Measurements from ENCODE around the gene AKAP8L.

AKAP8L gene

DNA sequence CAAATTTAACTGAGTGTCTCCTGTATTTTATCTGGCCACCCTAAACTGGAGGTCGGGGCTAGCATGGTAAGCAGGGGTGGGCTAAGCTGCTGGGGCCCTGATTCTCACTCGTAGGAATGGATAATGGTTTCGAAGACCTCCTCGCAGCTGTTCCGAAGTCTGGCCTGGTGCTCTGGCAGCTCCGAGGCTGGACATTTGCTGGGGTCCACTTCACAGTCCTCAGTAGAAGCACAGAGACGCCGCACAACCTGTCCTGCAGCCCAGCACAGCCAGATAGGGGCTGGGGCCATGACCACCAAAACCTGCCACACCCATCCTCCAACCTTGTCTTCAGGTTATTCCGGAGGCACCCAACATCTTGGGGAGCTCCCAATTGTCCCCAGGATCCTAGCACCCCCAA lies 37.2 kb upstream of the AKAP8L start:
- peaks cover 85% of the 10 kb centered on the region for H3K27me3 ChIP-seq (ENCODE audit: control insufficient read depth, insufficient read depth, low read length)
- H3K27ac ChIP-seq (ENCODE audit: low read depth, low read length): no peak overlapping the region

DNA sequence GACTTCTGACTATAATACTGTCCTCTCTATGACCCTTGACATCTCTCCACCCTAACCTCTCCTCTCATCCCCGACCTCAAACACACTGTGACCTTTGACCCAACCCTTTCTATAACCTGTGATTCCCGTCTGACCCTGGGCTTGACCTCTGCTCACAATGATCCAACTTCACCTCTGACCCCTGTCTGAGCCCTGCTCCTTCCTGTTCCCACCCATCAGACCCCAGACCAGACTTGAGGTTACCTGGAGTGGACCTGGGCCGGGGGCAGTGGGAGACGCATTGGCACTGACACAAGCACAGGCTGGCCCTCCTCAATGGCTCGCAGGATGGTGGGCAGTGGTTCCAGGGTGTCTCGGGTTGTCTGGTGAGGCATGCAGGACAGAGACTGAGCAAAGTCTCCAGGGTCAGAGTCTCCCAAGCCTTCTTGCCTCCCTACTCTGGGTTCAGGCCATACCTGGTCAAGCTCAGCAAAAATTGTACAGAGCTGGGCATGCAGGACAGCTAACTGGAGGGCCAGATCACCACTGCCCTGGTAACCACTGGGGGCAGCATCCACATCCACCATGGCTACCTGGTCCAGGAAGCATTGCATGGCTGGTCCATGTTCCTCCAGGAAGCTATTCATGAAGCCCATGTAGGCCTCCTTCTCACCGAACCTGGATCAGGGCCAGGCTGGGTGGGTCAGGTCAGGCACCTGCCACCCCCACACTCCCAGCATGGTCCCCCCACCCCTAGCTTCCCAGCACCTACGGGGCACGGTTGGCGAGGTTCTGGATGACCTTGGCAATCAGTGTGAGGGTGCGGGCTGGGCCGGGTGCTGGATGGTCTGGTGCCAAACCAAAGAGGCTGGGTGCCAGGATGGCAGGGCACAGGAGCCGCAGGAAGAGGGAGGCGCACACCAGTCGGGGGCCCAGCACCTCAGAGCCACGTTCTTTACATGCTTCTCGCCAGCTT lies 35.4 kb upstream of the AKAP8L start:
- Histone ChIP-seq H3K4me1 (ENCODE audit: control insufficient read depth, insufficient read depth, low read length) (peaks cover 19% of the 10 kb centered on the region), H3K27me3 (ENCODE audit: control insufficient read depth, insufficient read depth, low read length) (peaks cover 67% of the 10 kb centered on the region), H3K4me3 (ENCODE audit: low read depth, low read length) (no peak overlapping the region), H3K36me3 (ENCODE audit: control insufficient read depth, insufficient read depth, low read length) (no peaks in the 10 kb centered on the region), H3K9me3 (ENCODE audit: control insufficient read depth, insufficient read depth, low read depth, low read length) (no peaks in the 10 kb centered on the region), H3K27ac (ENCODE audit: low read depth, low read length) (no peak overlapping the region), H3K9ac (ENCODE audit: low read length) (no peak overlapping the region)

More for the DNA sequence above, 37.2 kb upstream of the AKAP8L start:
- Histone ChIP-seq H3K36me3 (ENCODE audit: control insufficient read depth, insufficient read depth, low read length) (no peaks in the 10 kb centered on the region), H3K9ac (ENCODE audit: low read length) (no peak overlapping the region), H3K9me3 (ENCODE audit: control insufficient read depth, insufficient read depth, low read depth, low read length) (no peaks in the 10 kb centered on the region), H3K4me3 (ENCODE audit: low read depth, low read length) (no peak overlapping the region), H3K4me1 (ENCODE audit: control insufficient read depth, insufficient read depth, low read length) (peaks cover 19% of the 10 kb centered on the region)

DNA sequence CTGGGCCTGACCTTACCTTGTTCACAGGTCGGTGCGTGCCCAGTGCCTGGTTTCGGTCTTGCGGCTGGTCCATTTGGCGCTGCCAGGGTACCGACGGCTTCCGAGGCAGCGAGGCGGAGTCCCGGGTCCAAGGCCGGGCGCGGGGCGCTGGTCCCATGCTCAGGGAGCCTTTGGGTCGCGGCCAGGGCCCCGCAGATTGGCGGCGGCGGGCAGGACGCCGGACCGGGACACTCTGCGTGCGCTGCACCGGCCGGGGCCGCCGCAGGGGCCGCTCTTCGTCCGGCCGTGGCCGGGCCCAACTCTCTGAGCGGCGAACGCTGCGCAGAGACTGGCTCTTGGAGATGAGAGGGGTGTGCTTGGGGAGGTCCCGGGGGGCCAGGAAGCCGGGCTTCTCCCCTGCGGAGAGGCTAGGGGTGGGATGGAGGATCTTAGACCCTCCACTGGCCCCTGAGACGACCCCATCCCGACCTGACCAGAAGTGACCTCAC lies 34.3 kb upstream of the AKAP8L start:
- Histone ChIP-seq H3K9me3 (ENCODE audit: control insufficient read depth, insufficient read depth, low read depth, low read length) (no peaks in the 10 kb centered on the region), H3K4me1 (ENCODE audit: control insufficient read depth, insufficient read depth, low read length) (peaks cover 23% of the 10 kb centered on the region), H3K27ac (ENCODE audit: low read depth, low read length) (no peak overlapping the region), H3K36me3 (ENCODE audit: control insufficient read depth, insufficient read depth, low read length) (no peaks in the 10 kb centered on the region), H3K4me3 (ENCODE audit: low read depth, low read length) (peak overlapping the region; percentile 66), H3K9ac (ENCODE audit: low read length) (peak overlapping the region; percentile 38), H3K27me3 (ENCODE audit: control insufficient read depth, insufficient read depth, low read length) (peaks cover 56% of the 10 kb centered on the region)

DNA sequence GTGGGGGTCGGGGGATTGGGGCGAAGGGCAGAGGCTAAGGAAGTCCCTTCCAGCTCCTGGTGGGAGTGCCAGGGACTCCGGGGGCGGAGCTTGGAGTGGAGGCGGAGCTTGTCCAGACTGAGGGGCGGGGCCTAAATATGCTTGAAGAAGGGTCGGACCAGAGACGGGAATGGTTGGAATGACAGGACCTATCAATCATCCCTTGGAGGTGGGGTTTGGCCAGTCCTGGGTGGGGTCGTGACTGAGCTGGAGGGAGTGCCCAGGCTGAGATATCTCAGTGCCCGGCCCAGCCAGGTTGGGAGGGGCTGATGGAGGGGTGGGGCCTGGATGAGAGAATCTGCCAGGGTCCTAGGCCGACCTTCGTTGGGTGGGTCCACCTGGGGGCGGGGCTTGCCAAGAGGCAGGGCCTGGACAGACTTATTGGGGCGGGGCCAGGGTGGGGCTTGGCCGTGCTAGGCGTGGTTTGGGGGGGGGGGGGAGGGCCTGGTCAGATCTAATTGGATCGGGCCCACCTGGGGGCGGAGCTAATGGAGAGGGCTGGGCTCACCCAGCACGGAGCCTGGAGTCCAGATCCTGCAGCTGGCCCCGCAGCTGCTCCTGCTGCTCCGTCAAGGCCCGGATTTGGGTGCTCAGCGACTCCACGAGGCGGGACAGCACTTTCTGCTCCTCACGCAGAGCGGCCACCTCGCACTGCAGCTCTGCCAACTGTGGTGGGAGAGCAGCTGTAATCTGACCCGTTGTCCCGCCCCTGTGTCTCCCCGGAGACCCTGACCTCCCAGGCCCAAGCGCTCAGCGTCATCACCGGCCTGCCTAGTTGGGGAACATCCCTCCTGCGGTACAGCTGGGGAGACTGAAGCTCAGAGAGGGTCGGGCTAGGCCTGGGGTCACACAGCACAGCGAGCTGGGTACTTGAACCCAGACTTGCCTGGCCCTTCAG lies 33.6 kb upstream of the AKAP8L start:
- Histone ChIP-seq H3K27ac (ENCODE audit: low read depth, low read length) (no peak overlapping the region), H3K36me3 (ENCODE audit: control insufficient read depth, insufficient read depth, low read length) (no peaks in the 10 kb centered on the region)

DNA sequence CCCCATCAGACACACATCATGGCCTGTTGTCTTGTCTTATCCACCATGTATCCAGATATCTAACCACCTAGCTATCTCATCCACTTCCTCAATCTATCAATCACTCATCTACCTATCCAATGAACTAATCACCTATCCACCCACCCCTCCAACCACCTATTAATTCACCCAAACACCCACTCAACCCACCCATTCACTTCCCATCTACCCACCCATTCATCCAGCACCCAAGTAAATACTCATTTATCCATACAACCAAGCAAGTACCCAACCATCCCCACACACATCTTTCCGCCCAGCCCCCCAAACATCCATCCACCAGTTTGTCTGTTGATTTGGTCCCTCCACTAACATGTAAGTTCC lies 31.7 kb upstream of the AKAP8L start:
- Histone ChIP-seq H3K27ac (ENCODE audit: low read depth, low read length) (no peak overlapping the region), H3K27me3 (ENCODE audit: control insufficient read depth, insufficient read depth, low read length) (peaks cover 30% of the 10 kb centered on the region), H3K9me3 (ENCODE audit: control insufficient read depth, insufficient read depth, low read depth, low read length) (no peaks in the 10 kb centered on the region), H3K36me3 (ENCODE audit: control insufficient read depth, insufficient read depth, low read length) (no peaks in the 10 kb centered on the region), H3K9ac (ENCODE audit: low read length) (no peak overlapping the region), H3K4me1 (ENCODE audit: control insufficient read depth, insufficient read depth, low read length) (peaks cover 15% of the 10 kb centered on the region; the same call in 1 of the 2 replicates), H3K4me3 (ENCODE audit: low read depth, low read length) (peak overlapping the region; percentile 60; the same call in 1 of the 2 replicates)

More for the DNA sequence above, 33.6 kb upstream of the AKAP8L start:
- H3K27me3 ChIP-seq (ENCODE audit: control insufficient read depth, insufficient read depth, low read length): peaks cover 49% of the 10 kb centered on the region
- no peaks in the 10 kb centered on the region for H3K9me3 ChIP-seq (ENCODE audit: control insufficient read depth, insufficient read depth, low read depth, low read length)
- H3K9ac ChIP-seq (ENCODE audit: low read length): peak overlapping the region; percentile 38
- peaks cover 18% of the 10 kb centered on the region for H3K4me1 ChIP-seq (ENCODE audit: control insufficient read depth, insufficient read depth, low read length)
- peak overlapping the region; percentile 66 for H3K4me3 ChIP-seq (ENCODE audit: low read depth, low read length)

DNA sequence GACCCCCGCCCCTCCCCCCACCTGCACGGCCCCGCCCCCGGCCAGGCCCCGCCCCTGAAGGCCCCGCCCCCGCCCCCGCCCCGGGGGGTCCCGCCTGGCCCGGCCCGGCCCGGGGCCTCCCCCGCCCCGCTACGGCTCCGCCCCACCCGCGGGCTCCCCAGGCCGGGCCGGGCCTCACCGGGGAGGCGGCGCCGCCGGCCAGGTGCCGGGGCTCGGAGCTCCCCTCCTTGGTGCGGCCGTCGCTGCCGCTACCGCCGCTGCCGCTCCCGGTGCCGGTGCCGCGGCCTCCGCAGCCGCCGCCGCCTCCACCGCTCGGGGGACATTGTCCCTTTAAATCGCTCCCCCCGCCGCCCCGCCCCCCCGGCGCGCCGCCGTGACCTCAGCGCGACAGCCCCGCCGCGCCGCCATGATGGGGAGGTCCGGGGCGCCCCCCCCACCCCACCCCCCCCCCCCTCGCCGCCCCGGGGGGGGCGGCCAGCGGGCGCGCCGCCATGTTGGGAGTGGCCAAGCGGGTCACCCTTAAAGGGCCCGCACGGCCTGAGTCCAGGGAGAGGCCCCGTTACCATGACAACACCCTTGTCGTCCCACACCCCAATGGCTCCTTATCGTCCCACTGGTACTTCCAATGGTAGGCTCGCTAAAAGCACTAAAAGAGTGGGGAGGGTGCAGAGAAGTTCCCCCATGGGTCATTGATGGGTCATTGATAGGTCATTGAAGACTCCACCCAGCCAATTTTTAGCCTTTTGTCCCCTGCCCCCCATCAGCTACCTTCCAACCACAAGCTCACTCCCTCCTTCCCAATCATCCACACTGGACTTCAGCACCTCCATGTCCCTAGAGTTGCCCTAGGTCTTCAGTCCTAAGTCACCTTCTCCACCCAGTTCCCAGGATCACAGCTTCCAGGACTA lies 31.1 kb upstream of the AKAP8L start, which contains the start of gene WIZ:
Gene WIZ, minus strand, starts transcription at position 337 of the 908 bp plus-strand sequence. CDS start 1,649 bp downstream, outside the sequence.
- H3K4me3 ChIP-seq (ENCODE audit: low read depth, low read length): peak within 1 kb of the TSS; percentile 62
- no peak within 1 kb of the TSS for H3K27ac ChIP-seq (ENCODE audit: low read depth, low read length)
- H3K9ac ChIP-seq (ENCODE audit: low read length): no peak within 1 kb of the TSS

DNA sequence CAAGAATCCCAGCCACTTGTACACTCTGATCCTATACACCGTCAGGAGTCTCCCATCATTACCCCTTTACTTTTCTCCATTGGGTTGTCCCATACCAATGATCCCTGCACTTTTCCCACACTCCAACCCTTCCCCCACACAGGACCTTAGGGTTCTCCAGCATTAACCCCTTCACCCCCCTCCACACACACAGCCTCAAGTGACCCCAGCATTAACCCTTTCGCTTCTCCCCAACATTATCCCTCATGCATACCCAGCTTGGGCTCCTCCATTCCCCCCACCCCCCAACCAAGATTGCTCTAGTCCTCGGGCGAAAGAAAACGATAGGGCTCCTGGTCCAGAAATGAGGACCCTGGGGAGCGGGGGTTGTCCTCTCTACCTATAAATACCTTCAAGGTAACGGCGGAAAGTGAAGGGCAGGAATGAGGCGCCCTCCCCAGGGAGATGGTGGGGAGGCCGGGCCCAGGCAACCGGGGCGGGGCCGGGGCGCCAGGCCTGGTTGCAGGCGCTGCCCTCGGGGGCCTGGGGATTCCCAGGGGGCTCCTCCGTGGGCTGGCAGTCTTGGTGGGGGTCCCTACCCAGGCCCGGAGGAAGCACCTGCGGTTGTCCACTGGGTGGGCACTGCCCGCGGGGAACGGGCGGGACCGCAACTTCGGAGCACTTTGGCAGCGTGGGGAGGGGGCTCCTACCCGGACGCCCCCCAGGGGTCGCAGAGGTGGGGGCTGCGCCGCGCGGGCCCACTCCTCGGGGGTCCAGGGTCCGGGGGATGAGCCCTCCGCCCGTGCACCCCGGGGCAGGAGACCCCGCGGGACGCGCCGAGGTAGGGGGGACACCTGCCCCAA lies 30.2 kb upstream of the AKAP8L start:
- H3K36me3 ChIP-seq (ENCODE audit: control insufficient read depth, insufficient read depth, low read length): no peaks in the 10 kb centered on the region
- H3K27me3 ChIP-seq (ENCODE audit: control insufficient read depth, insufficient read depth, low read length): peaks cover 15% of the 10 kb centered on the region
- H3K9me3 ChIP-seq (ENCODE audit: control insufficient read depth, insufficient read depth, low read depth, low read length): no peaks in the 10 kb centered on the region
- H3K4me1 ChIP-seq (ENCODE audit: control insufficient read depth, insufficient read depth, low read length): peaks cover 15% of the 10 kb centered on the region; the same call in 1 of the 2 replicates
- no peak overlapping the region for H3K27ac ChIP-seq (ENCODE audit: low read depth, low read length)
- H3K4me3 ChIP-seq (ENCODE audit: low read depth, low read length): peak overlapping the region; percentile 62
- no peak overlapping the region for H3K9ac ChIP-seq (ENCODE audit: low read length)

More for the DNA sequence above, 31.1 kb upstream of the AKAP8L start, which contains the start of gene WIZ:
- Histone ChIP-seq H3K4me1 (ENCODE audit: control insufficient read depth, insufficient read depth, low read length) (peaks cover 15% of the 10 kb centered on the region; the same call in 1 of the 2 replicates), H3K36me3 (ENCODE audit: control insufficient read depth, insufficient read depth, low read length) (no peaks in the 10 kb centered on the region), H3K27me3 (ENCODE audit: control insufficient read depth, insufficient read depth, low read length) (peaks cover 23% of the 10 kb centered on the region), H3K9me3 (ENCODE audit: control insufficient read depth, insufficient read depth, low read depth, low read length) (no peaks in the 10 kb centered on the region)

DNA sequence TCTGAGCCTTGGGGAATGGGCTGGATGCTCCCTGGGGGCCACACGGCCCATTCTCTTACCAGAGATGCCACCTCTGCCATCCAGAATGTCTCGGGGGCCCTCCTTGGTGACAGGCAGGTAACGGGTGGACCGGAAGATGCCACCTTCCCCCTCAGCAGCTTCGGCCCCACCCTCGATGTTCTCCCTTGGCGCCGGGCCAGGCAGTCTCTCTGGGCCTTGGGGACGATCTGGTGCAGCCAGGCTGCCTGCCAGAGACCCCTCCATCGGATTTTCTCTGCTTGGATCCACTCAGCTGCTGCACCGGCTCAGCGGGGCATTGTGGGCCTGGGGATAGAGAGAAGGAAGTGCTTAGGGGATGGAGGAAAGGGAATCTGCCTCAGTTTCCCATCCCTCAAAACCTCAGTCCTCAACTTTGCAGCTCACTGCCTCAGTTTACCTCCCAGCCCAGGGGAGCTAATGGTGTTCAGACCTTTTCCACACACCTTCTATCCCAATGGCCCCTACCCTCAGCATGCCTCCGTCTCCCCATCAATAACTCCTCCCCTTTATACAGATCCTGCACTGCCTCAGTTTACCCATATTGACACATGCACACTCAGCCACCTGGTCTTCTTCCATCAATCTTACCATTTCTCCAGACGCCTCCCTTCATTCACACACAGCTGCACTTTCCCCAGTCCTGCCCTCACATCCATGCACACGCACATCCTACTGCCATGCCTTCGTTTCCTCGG lies 29.4 kb upstream of the AKAP8L start:
- H3K4me3 ChIP-seq (ENCODE audit: low read depth, low read length): peak overlapping the region; percentile 62; the same call in 1 of the 2 replicates

DNA sequence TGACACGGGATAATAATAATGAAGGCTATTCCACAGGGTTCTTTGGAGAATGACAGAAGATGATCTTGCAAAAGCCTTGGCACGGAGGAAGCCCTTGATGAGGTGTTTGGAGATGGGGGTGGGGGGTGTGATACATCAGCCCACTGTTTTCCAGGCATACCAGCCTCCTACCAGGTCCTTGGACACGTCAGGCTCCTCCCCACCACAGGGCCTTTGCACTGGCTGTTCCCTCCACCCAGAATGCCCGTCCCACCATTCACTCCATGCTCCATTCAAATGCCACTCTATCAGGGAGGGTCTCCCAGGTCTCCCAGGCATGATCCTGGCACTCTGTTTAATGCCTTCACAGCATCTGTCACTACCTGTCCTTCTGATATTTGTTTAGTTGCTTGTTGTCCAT lies 28.3 kb upstream of the AKAP8L start:
- peaks cover 10% of the 10 kb centered on the region; the same call in 1 of the 2 replicates for H3K4me1 ChIP-seq (ENCODE audit: control insufficient read depth, insufficient read depth, low read length)
- no peak overlapping the region for H3K27ac ChIP-seq (ENCODE audit: low read depth, low read length)
- no peaks in the 10 kb centered on the region for H3K27me3 ChIP-seq (ENCODE audit: control insufficient read depth, insufficient read depth, low read length)
- H3K9me3 ChIP-seq (ENCODE audit: control insufficient read depth, insufficient read depth, low read depth, low read length): no peaks in the 10 kb centered on the region
- H3K4me3 ChIP-seq (ENCODE audit: low read depth, low read length): no peak overlapping the region
- H3K9ac ChIP-seq (ENCODE audit: low read length): no peak overlapping the region
- no peaks in the 10 kb centered on the region for H3K36me3 ChIP-seq (ENCODE audit: control insufficient read depth, insufficient read depth, low read length)

More for the DNA sequence above, 29.4 kb upstream of the AKAP8L start:
- Histone ChIP-seq H3K9me3 (ENCODE audit: control insufficient read depth, insufficient read depth, low read depth, low read length) (no peaks in the 10 kb centered on the region), H3K36me3 (ENCODE audit: control insufficient read depth, insufficient read depth, low read length) (no peaks in the 10 kb centered on the region), H3K27me3 (ENCODE audit: control insufficient read depth, insufficient read depth, low read length) (peaks cover 7% of the 10 kb centered on the region), H3K4me1 (ENCODE audit: control insufficient read depth, insufficient read depth, low read length) (peaks cover 15% of the 10 kb centered on the region; the same call in 1 of the 2 replicates), H3K27ac (ENCODE audit: low read depth, low read length) (no peak overlapping the region), H3K9ac (ENCODE audit: low read length) (no peak overlapping the region)

Measured in HUES6 (cell line).